HepG2 (cell line): ENCODE data around the gene FGF19. TPM values are rescaled to one million over a fixed set of nuclear protein-coding genes. Genes with fewer than 3 reads are reported as not detected.

Experiments used
- CC2D1A ChIP-seq: sonication (generic); formaldehyde crosslinking; IDR thresholded peaks from 2 replicates; pipeline ENCODE4 v1.8.1; 2023; ENCODE audit warnings: mild to moderate bottlenecking, missing genetic modification reagents
- CEBPG ChIP-seq: IDR thresholded peaks from 2 replicates; pipeline ENCODE4 v1.6.1; 2016
- CHCHD3 ChIP-seq: sonication (generic); formaldehyde crosslinking; IDR thresholded peaks from 2 replicates; pipeline ENCODE4 v1.8.0; 2022; ENCODE audit warnings: mild to moderate bottlenecking, missing genetic modification reagents, moderate library complexity
- DNMT1 ChIP-seq: sonication (generic); formaldehyde crosslinking; IDR thresholded peaks from 2 replicates; pipeline ENCODE4 v1.5.1; 2020; ENCODE audit warnings: mild to moderate bottlenecking, missing genetic modification reagents
- ELF4 ChIP-seq: sonication (generic); formaldehyde crosslinking; IDR thresholded peaks from 2 replicates; pipeline ENCODE4 v1.5.0; 2020; ENCODE audit warnings: missing genetic modification reagents, mild to moderate bottlenecking, moderate library complexity, borderline replicate concordance
- ELK4 ChIP-seq: sonication (generic); formaldehyde crosslinking; IDR thresholded peaks from 2 replicates; pipeline ENCODE4 v1.9.0; 2021; ENCODE audit warnings: missing genetic modification reagents, borderline replicate concordance
- EZH2 ChIP-seq: conservative IDR thresholded peaks from 2 replicates; pipeline ENCODE4 v1.6.1; 2012; ENCODE audit warnings: mild to moderate bottlenecking, low read depth, low read length, moderate library complexity
- GATA4 ChIP-seq: sonication (generic); IDR thresholded peaks from 2 replicates; pipeline ENCODE4 v1.6.1; 2016; ENCODE audit warnings: antibody characterized with exemption, low read depth, borderline replicate concordance
- KLF9 ChIP-seq: IDR thresholded peaks from 2 replicates; pipeline ENCODE4 v1.6.1; 2016; ENCODE audit warnings: low read depth
- NCOA1 ChIP-seq: sonication (generic); formaldehyde crosslinking; IDR thresholded peaks from 2 replicates; pipeline ENCODE4 v1.9.0; 2021; ENCODE audit warnings: missing genetic modification reagents
- SIX1 ChIP-seq: sonication (generic); formaldehyde crosslinking; IDR thresholded peaks from 2 replicates; pipeline ENCODE4 v1.4.0; 2020; ENCODE audit warnings: missing genetic modification reagents, borderline replicate concordance
- TBP ChIP-seq: sonication (generic); formaldehyde crosslinking; IDR thresholded peaks from 2 replicates; pipeline ENCODE4 v1.5.0; 2020; ENCODE audit warnings: missing genetic modification reagents
- THAP11 ChIP-seq: IDR thresholded peaks from 2 replicates; pipeline ENCODE4 v1.6.1; 2016; ENCODE audit warnings: missing biosample characterization, missing genetic modification reagents
- THAP9 ChIP-seq: sonication (generic); formaldehyde crosslinking; IDR thresholded peaks from 2 replicates; pipeline ENCODE4; 2020; ENCODE audit warnings: missing genetic modification reagents, mild to moderate bottlenecking, borderline replicate concordance
- TP53 ChIP-seq: sonication (generic); formaldehyde crosslinking; conservative IDR thresholded peaks from 2 replicates; pipeline ENCODE4 v1.4.0; 2020; ENCODE audit warnings: missing genetic modification reagents
- ZFP82 ChIP-seq: sonication (generic); formaldehyde crosslinking; IDR thresholded peaks from 2 replicates; pipeline ENCODE4 v1.5.1; 2020; ENCODE audit warnings: mild to moderate bottlenecking, missing genetic modification reagents, borderline replicate concordance
- ZNF3 ChIP-seq: IDR thresholded peaks from 2 replicates; pipeline ENCODE4 v1.7.0; 2017; ENCODE audit warnings: inconsistent platforms
- ZNF616 ChIP-seq: sonication (generic); formaldehyde crosslinking; IDR thresholded peaks from 2 replicates; pipeline ENCODE4 v1.5.0; 2020; ENCODE audit warnings: low read depth, mild to moderate bottlenecking, missing genetic modification reagents
- ZNF639 ChIP-seq: conservative IDR thresholded peaks from 2 replicates; pipeline ENCODE4 v1.6.1; 2018; ENCODE audit warnings: missing genetic modification reagents
- ZNF678 ChIP-seq: sonication (generic); formaldehyde crosslinking; IDR thresholded peaks from 2 replicates; pipeline ENCODE4 v1.4.0; 2020; ENCODE audit warnings: mild to moderate bottlenecking, missing genetic modification reagents
- ZNF7 ChIP-seq: IDR thresholded peaks from 2 replicates; pipeline ENCODE4 v1.6.1; 2016; ENCODE audit warnings: missing biosample characterization, missing genetic modification reagents
- ZNF709 ChIP-seq: sonication (generic); formaldehyde crosslinking; IDR thresholded peaks from 2 replicates; pipeline ENCODE4 v1.5.0; 2020; ENCODE audit warnings: mild to moderate bottlenecking, missing genetic modification reagents
- ZNF781 ChIP-seq: sonication (generic); formaldehyde crosslinking; IDR thresholded peaks from 2 replicates; pipeline ENCODE4 v1.5.1; 2020; ENCODE audit warnings: borderline replicate concordance, mild to moderate bottlenecking, missing genetic modification reagents; ENCODE audit errors: not compliant biosample characterization
- polyA plus RNA-seq, 8 experiments: library from polyadenylated mRNA; depleted of rRNA in 3 of 8; stranded (reverse) in 7 of 8; unstranded in 1 of 8; fragments of >200 nt; fragmentation: Illumina TruSeq in 4 of 8; extraction: Trizol in 4 of 8; gene quantifications; 2 replicates each; pipeline versions ENCODE4 v1.2.1 to v1.2.3, GENCODE V29; 2011 to 2016; ENCODE audit warnings: low read depth in 4 of 8, missing spikeins in 1 of 8, mixed read lengths in 1 of 8; ENCODE audit not compliant: insufficient read depth in 1 of 8
- total RNA-seq, 5 experiments: library from RNA; depleted of rRNA; stranded (reverse); fragments of >200 nt; fragmentation: Illumina TruSeq; extraction: Trizol; gene quantifications; 2 replicates each; pipeline ENCODE4 v1.2.3, GENCODE V29; 2016; ENCODE audit warnings: low read depth in 1 of 5

The FGF19 gene
- total and polyA plus RNA-seq, 2 of the 13 experiments (the other 11 are each of a cell fraction or from before 2014, with no cell fraction given): 0.07 TPM; not detected in 1

GRCh38 chr11:69674886-69675714 is 28.7 kb downstream of the FGF19 start, which contains the start of gene LTO1 (continued):
- peak; percentile 14; the same call in 1 of the 2 replicates for TF ChIP-seq ZNF639 (CRISPR knock-in tag)
- TF ChIP-seq THAP9: peak; percentile 79; the same call in 1 of the 2 replicates
- TF ChIP-seq NCOA1 (CRISPR knock-in tag): peak; percentile 58; the same call in 1 of the 2 replicates
- peak; percentile 40; the same call in 1 of the 2 replicates for TF ChIP-seq ZNF709
- TF ChIP-seq CHCHD3 (CRISPR knock-in tag): no peak
- no peak for TF ChIP-seq ZNF3 (CRISPR knock-in tag)
- peak; percentile 9; the same call in 1 of the 2 replicates for TF ChIP-seq ELK4 (CRISPR knock-in tag)
- TF ChIP-seq ZNF678 (CRISPR knock-in tag): 0 out of 2 replicates have a peak, but pooled peaks have one; percentile 54
- peak; percentile 26; the same call in 1 of the 2 replicates for TF ChIP-seq DNMT1 (CRISPR knock-in tag)
- peak; percentile 59; the same call in 1 of the 2 replicates for TF ChIP-seq GATA4
- peak; percentile 95 for TF ChIP-seq THAP11 (CRISPR knock-in tag)
- no peak for TF ChIP-seq TBP (CRISPR knock-in tag)
- TF ChIP-seq ZNF781 (CRISPR knock-in tag): no peak
- TF ChIP-seq EZH2: no peak
- no peak for TF ChIP-seq CC2D1A (CRISPR knock-in tag)
- TF ChIP-seq ZNF7 (CRISPR knock-in tag): no peak
- TF ChIP-seq TP53 (CRISPR knock-in tag): no peak
- TF ChIP-seq ZFP82 (CRISPR knock-in tag): peak; percentile 46; the same call in 1 of the 2 replicates
- no peak for TF ChIP-seq KLF9 (CRISPR knock-in tag)
- TF ChIP-seq CEBPG (CRISPR knock-in tag): 0 out of 2 replicates have a peak, but pooled peaks have one; percentile 3
- no peak for TF ChIP-seq ZNF616 (CRISPR knock-in tag)
- TF ChIP-seq SIX1: 0 out of 2 replicates have a peak, but pooled peaks have one; percentile 15
- peak; percentile 70; the same call in 1 of the 2 replicates for TF ChIP-seq ELF4 (CRISPR knock-in tag)
